ENCODE results near the gene G2E3.
A peak's percentile ranks its signal among the peaks of the same experiment; 100 is the strongest.
"Not testable (repeated sequence)": the region's sequence is repeated elsewhere in the genome, so short reads cannot be mapped to it uniquely, and the experiment has no call there.

G2E3 gene, protein sequence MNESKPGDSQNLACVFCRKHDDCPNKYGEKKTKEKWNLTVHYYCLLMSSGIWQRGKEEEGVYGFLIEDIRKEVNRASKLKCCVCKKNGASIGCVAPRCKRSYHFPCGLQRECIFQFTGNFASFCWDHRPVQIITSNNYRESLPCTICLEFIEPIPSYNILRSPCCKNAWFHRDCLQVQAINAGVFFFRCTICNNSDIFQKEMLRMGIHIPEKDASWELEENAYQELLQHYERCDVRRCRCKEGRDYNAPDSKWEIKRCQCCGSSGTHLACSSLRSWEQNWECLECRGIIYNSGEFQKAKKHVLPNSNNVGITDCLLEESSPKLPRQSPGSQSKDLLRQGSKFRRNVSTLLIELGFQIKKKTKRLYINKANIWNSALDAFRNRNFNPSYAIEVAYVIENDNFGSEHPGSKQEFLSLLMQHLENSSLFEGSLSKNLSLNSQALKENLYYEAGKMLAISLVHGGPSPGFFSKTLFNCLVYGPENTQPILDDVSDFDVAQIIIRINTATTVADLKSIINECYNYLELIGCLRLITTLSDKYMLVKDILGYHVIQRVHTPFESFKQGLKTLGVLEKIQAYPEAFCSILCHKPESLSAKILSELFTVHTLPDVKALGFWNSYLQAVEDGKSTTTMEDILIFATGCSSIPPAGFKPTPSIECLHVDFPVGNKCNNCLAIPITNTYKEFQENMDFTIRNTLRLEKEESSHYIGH

DNA sequence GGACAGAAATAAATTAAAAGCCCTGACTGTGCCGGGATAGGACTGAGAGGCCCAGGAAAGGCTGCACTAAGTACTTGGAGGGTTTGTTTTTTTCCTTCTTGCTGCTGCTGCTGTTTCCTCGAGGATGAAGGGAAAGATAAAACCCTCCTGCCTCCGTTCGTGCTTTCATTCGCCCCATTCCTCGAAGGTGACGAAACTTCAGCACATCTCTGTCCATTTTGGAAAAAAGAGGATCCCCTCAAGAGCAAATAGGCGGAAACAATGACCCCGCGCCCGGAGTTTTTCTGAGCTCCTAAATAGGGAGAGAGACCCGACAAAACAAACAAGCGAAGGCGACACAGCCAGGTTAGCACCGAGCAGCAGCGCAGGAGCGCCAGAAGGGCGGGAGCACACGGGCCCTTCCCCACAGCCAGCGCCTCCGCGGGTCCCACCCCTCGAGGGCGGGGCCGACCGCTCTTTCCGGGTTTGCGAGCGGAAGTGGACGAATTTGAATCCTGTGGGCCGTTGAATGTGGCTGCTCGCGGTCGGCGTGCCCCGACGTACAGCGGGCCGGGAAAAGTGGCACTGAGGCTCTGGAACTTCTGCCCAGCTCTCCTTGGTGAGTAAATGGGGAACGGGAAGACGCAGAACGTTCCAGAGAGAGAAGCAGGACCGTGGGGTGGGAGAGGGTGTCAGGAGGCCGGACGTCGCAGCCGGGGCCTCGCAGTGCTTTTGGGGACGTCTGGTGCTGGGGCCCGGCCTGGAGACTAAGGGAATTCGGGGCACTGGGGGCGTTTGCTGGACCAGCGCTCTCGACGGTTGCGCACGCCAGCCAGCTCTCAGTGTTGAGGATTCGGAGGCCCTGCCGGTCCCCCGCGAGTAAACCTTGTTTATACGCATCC is at the start of gene G2E3:
TSS of gene G2E3 (plus strand) at position 484 of the 881 bp plus-strand sequence. CDS start 21,922 bp downstream, outside the sequence.
- DNase-seq = peak; percentile 80 to 95

DNA sequence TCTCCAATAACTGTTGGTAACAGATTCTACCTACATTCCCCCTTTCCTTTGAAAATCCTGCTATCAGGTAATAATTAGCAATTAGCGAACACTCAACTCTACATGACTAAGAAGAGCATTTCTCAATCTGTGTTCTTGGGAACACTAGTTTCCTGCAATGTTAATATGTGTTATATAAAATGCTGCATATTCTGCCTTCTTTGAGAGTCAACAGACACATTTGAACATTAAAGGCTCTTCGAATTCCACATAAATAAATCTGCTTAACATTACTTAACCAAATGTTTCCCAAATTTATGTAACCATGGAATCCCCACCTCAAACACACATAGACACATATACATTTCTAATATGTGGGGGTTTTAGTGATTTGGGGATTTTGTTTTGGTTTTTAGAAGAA is 41.2 kb upstream of the G2E3 start:
- DNase-seq = no peak

DNA sequence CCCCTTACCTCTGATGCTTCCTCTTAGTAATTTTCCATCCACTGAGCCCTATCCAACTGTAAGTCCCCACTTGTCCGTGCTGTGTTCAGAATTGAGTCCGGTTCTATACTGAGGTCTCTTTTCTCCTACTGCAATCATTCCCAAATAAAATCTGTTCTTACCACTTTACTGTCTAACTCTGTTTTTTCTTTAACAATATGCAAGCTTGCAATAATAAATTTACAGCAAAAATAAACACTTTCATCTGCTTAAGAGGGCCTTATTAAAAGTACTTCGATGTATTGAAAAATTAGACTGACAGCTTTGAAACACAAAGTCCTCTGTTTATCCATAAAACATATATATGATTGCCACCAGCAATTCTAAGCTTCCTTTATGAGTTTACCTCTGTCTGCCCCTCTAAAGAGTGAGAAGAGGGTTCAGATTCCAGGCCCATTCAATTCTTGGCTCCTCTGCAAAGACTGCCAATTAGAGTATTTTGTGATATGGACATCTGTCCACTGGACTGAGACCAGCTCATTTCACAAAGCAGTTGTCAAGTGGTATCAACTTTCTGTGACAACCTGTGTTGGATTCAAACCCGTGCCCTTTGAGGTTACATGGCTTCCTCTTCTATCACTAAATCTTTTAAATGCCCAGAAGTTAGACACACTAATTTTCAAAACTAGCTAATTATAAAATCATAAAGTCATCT is 39.9 kb upstream of the G2E3 start:
- no peak for DNase-seq

DNA sequence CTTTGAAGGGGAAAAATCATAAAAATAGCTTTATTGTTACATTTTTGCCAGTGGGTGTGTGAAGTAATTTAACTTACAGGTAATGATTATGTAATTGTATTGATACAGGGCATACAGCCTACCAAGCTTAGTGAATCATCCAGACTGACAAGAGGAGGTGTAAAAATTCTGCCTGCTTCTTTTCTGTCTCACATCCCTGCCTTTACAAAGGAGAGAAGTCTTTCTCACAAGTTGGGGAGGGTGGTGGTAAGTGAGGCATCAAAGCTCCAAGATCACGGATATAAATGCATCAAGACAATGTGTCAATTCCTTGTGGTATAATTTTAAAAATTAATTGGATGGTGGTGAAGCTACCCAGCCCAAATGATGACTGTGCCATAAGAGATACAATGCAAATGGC is 39.0 kb upstream of the G2E3 start:
- no peak for DNase-seq

DNA sequence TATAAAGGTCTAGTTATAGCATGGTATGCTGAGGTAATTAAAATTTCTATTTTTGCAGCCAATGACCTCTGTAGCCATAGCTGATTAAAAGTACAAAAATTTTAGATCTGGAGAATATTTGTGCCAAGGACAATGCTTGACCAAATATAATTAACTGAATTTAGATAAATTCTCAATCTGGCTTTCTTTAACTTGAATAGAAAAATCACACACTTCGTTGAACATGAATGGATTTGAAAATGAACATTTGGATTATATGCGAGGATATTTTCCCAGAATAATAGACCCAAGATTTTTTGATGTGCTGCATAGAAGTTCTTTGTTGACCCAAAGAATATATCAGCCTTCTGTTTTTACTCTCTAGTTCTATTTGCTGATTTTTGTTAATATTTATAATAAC is 38.4 kb upstream of the G2E3 start:
- DNase-seq = no peak

DNA sequence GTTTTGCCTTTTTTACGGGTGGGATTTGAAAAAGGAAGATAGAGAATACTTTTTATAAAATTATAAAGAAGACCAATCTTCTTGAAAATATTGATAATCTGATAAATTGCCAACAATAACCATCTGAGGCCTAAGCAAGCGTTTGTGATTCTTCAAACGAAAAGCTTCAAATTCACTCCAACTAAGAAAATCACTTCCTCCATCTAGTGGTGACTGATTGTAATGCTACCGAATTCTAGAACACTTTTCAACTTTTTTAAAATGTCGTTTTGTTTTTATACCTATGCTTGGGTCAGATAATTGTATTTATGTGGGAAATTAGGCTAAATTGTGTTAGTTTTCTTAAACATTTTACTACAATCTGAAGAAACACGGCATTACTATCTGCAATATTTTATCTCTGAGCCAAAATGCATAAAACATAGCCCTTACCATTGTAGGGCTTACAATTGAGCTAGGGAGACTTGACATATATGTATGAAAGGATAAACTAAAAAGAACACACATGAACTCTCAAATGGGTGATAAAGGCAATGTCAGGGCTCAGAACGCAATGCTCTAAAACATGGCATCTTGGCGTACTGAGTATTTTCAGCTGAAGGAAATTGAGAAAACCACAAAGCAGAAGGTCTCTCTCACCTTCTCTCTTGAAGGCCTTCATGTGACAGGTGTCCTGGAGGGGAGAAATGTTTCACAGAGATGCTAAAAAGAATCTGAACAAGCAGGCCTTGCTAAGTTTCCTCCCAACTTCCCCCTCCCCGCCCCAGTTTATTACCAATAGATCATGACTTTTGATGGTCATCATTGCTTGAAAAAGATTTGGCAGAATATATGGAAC is 36.8 kb upstream of the G2E3 start:
- peak in 1 of 2 experiments; percentile 56 for DNase-seq

DNA sequence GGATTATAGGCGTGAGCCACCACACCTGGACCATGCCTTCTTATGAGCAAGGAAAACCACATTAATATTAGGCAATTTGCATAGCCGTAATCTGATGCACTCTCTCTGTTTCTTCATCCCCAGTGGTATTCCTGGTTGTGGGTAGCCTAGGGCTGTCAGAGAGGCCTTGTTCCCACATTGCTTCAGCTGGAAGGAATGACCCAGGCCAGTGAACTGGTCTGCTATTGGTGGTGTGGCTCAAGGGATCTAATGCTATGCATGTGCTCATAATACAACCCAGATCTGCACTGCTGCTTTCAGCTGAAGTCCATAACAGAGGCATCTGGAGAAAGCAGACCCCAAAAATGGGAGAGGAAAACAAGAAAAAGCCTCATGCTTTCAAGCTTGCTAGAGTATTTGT is 33.1 kb upstream of the G2E3 start:
- DNase-seq = peak in 1 of 2 experiments; percentile 24

DNA sequence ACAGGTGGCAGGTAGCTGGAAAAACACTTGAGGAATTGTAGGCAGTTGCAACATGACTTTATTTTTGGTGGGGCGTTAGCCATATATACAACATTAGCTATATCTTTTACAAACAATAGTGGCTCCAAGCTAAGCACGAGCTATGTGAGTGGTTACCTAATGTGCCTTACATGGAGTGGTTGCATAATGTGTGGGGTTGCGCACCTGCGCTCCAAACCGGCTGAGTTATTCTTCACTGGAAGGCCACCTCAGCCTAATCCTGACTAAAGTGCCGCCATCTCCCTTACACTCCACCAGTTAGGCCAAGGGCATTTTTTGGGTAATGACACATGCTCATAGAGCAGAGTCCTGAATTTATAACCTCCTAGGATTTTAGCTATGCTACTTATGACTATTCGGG is 31.8 kb upstream of the G2E3 start:
- no peak for DNase-seq

DNA sequence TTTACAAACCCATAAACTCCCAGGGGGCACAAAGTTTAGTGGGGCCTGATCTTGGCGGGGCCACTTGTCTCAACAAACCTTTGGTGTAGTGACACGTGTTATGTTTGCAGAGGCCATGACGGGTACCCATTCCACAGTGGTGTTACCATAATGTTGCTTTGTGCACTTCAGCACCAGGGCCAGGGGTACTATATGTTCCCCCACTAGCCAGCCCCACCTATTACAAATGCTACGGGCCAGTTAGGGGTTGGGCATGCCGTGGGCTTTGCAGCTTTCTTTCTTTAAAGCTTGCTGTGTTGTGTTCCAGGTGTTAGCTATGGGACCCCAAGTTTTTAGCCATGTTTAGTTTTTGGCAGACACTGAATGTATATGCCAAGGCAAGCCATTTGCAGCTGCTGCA is 30.8 kb upstream of the G2E3 start:
- no peak for DNase-seq

DNA sequence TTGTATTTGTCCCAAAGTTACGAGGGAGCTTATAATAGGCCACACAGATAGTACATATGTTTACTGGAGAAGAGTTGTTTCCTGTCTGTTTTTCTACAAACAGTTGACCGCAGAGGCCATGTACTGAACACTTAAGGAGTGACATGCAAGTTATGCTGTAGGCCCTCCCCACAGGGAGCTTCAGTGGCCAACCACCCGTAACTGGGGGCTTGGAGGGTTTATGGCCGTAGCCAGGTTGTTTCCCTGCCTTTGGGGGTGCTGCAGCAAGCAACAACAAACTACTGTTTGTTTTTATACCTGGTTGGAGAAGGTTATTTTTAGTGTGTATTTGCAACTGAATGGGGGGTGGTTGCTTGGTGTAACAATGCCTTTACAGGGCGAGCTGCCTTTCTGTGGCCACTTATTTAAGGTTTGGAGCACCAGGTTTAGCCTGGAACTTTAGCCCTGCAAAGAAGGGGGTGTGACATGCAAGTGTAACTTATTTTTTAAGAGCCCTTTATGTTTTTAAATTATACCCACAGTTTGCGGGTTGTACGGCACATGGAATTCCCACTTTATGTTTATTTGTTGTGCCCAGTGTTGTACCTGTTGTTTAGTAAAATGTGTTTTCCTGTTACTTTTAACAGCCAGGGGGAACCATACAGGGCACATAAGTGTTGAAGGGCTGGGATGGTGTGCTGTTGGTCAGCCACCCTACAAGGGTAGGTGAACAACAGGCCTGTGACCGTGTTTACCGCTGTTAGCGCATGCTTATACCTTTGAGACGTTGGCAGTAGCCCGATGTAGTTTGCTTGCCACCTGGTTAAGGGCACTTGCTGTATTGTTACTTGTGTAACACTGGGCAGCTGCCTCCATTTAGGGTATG is 29.9 kb upstream of the G2E3 start:
- DNase-seq = no peak

DNA sequence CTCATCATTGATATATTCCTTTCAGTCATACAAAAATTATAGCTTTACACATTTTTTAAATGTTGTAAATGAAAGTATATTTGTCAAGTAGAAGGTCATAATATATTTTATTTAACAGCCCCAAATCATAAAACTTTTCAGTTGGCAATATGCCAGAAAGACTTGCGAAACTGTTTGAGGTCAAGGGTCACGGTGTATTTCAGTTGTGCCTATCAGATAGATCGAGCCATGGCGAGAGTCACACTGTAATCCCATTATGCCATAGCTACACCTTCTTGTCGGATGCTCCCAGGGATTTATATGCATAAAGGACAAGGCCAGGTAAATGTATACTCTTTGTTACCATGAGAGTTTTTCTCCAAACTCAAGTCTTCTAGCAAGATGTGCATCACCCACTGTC is 26.7 kb upstream of the G2E3 start:
- no peak for DNase-seq

DNA sequence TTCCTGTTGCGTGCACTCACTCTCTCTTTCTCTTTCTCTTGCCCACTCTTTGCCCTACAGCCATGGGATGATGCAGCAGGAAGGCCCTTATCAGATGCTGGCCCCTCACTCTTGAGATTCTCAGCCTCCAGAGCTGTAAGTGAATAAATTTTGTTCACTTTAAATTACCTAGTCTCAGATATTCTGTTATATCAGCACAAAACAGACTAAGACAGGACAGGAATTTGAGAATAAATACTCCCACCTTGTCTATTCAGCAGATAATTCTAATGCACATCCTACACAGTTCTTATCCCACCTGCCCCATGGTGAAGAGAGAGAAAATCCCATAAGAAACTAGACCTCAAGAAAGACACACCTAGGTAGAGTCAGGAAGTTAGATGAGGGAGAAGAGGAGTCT is 25.8 kb upstream of the G2E3 start:
- no peak for DNase-seq

DNA sequence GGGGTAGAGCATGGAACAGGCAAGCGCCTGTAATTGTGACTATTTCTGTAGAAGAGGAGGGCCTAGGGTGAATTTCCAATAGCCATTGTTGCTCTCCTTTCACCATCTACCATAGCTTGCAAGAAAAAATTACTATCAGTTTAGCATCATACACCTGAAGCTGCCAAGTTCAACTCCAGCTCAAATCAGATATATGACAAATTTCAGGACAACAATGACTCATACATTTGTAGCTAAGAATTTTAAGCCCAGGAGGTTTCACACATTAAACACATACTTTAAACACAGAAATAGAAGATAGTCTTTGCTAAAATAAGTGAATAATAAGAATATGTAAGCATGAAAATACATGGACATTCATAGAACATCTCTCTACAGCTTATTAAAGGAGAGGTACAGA is 17.6 kb upstream of the G2E3 start:
- no peak for DNase-seq

DNA sequence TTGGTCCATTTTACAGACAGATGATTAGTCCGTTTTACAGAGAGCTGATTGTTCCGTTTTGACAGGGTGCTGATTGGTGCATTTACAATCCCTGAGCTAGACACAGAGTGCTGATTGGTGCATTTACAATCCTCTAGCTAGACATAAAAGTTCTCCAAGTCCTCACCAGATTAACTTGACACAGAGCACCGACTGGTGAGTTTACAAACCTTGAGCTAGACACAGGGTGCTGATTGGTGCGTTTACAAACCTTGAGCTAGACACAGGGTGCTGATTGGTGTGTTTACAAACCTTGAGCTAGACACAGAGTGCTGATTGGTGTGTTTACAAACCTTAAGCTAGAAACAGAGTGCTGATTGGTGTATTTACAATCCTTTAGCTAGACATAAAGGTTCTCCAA is 12.2 kb upstream of the G2E3 start:
- DNase-seq = not testable (repeated sequence)

DNA sequence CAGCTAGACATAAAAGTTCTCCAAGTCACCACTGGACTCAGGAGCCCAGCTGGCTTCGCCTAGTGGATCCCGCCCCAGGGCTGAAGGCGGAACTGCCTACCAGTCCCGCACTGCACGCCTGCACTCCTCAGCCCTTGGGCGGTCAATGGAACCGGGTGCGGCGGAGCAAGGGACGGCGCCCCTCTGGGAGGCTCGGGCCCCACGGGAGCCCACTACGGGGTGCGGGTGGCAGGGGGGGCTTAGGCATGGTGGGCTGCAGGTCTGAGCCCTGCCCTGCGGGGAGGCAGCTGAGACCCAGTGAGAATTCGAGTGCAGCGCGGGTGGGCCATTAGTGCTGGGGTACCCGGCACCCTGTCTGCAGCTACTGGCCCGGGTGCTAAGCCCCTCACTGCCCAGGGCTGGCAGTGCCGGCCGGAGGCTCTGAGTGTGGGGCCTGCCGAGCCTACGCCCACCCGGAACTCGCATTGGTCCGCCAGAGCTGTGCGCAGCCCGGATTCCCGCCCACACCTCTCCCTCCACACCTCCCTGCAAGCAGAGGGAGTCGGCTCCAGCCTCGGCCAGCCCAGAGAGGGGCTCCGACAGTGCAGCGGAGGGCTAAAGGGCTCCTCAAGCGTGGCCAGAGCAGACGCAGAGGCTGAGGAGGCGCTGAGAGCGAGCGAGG is 11.4 kb upstream of the G2E3 start:
- no peak for DNase-seq

DNA sequence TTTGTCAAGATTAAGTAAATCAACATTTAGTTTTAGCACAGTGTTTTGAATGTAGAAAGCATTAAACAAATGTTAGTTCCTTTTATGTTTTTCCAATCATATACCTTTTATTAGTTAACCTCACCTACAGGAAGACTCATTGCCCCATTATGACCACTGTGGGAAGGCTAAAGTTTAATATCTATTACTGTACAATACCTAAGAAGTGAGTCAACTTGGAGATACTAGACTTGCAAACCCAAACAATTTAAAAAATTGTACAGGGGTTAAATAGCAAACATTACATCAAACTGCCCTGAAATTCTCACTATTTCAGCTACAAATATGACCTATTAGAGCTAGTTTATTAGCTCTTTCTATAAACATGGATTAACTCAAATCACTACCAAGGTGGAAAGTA is 8.6 kb upstream of the G2E3 start:
- DNase-seq = no peak

DNA sequence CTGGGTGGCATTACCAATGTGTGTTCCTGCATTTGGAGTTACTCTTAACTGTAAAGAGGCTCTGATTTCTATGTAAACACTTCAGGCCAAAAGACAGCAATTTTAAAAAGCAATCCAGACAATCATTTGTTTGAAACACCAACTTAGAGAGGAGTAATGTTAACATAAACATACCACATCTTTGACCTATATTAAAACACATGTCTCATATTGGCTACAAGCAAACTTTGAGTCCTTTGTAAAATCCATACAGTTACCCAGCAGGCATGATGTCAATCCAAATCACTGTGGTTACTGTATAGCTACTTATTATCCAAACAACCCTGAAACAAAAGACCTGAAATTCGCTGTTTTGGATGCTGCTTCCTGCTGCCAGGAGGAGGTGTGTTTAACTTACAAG is 7.5 kb upstream of the G2E3 start:
- DNase-seq = no peak

DNA sequence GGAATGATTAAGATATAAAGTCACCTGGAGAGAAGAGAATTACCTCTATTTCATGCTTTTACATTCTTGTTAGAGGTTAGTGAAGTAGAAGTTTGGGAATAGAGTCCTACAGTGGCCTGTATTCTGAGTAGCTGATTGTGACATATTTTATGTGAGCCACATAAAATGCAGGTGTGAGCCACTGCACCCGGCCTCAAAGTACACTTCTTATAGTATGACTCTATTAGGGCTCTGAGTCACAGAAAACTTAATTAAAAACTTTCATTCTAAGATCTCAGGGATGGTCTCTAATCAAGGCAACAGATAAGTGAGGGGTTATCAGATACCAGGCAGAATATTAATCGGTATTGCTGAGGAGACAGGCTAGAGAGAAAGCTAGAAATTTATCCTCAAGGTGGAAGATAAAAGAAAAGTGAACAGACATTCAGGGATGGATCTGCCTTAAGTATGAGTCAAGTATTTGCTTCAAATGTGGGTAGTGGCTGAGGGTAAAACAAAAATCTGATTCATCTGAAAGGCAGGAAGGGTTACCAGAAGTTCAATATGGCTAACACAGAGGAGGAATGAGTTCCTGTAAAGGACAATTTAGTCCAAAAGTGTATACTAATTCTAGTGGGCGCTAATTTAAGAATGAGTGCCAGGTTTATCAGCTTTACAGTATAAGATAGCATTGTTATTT is 5.5 kb upstream of the G2E3 start:
- DNase-seq = no peak

DNA sequence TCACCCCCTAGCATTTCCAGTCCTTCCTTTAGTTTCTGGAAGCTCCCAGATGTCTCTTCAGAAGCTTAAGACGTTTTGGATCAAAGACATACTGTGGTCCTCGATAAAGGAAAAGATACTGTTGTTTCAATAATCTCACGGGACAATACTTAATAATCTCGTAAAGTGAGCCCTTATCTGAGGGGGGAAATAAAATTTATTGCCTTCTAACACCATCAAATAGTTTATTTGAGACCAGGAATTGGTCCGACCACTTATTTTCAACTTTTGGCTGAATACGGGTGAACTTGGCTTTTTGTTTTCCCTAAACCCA is 640 bp upstream of the G2E3 start:
- DNase-seq = no peak

DNA sequence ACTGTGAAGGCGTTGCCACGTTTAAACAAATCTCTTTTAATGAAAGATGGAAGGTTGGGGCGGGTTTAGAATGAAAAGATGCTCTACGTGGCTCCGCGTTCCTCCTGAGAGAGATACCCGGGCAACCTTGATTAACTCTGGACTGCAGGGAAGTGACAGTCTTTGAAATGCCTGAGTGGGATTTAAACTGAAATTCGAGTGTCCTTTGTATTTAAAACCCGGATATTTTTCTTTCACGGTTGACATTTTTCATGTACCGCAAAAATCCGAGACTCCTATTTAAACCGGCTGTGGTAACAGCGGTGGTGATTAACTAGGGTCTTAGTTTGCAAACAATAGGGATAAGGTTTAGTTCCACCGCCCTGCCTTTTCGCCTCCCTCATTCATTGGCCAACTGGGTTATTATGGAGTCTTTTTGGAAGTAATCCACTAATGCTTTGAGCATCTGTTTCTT is 707 bp downstream of the G2E3 start:
- DNase-seq = peak in 1 of 2 experiments; percentile 51

All from NCI-H526 (cell line).